ENCODE data around the gene CAPN11.

- no peak for TF ChIP-seq CTCF (tag by site-specific recombination; IDR thresholded peaks at IDR 0.05)
- no peak for TF ChIP-seq REPIN1 (tag by site-specific recombination; IDR thresholded peaks at IDR 0.05; ENCODE audit: low read depth)
- TF ChIP-seq ZNF423 (tag by site-specific recombination; IDR thresholded peaks at IDR 0.05) = no peak
- no peak for TF ChIP-seq ZNF747 (tag by site-specific recombination; IDR thresholded peaks at IDR 0.05)
- no peak for TF ChIP-seq ZNF580 (tag by site-specific recombination; IDR thresholded peaks at IDR 0.05)
- no peak for TF ChIP-seq ZNF530 (tag by site-specific recombination; IDR thresholded peaks at IDR 0.05; ENCODE audit: low read depth)
- TF ChIP-seq ZNF514 (tag by site-specific recombination; IDR thresholded peaks at IDR 0.05) = no peak
- TF ChIP-seq ZNF121 (tag by site-specific recombination; IDR thresholded peaks at IDR 0.05) = no peak
Observed at GRCh38 chr6:44119704-44120262, 38.8 kb upstream of the CAPN11 start.

Measured in HEK293 (cell line).